ENCODE measurements around the gene CDS2. TPM values are rescaled to one million over a fixed set of nuclear protein-coding genes. Genes with fewer than 3 reads are reported as not detected.

Gene CDS2
- total and polyA plus RNA-seq, 2 of the 13 experiments (the other 11 are each of a cell fraction or from before 2014, with no cell fraction given): 81.3 to 153 TPM

DNA sequence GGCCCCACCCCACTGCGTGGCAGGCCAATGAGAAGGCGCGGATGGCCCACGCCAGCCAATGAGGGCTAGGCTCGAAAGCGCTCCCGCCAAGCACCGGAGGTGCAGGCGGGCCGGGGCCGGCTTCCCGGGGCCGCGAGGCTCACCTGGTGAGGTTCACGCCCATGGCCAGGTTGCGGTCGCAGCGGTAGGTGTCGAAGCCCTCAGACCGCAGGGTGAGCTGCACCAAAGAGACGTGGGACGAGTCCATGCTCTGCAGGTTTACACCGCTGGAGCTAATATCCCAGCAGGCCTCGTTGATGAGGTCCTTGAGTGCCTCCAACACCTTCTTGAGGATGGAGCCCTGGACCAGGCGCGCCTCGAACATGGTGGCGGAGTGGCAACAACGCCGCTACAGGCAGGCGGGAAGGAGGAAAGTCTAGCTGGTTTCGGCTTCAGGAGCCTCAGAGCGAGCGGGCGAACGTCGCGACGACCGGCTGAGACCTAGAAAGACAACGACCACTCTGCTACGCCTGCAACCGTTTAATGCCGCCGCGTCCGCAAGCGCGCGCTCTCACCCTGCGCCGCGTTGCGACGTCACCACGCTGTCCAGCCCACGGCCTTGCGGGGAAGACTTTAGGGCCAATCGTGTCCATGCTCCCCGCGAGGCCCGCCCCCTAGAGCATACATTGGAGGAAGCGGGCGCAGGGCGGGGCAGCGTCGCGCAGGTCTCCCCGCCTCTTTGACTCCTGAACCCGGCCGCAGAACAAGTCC lies 7.2 kb upstream of the CDS2 start, which contains the start of gene PCNA (continued):
- TF ChIP-seq FOXC1 (CRISPR knock-in tag; IDR thresholded peaks at IDR 0.05; ENCODE audit: borderline replicate concordance) (peak; percentile 99), NFKB2 (CRISPR knock-in tag; IDR thresholded peaks at IDR 0.05; ENCODE audit: borderline replicate concordance) (peak; percentile 98; the same call in 1 of the 2 replicates), NPAS2 (CRISPR knock-in tag; IDR thresholded peaks at IDR 0.05; ENCODE audit: borderline replicate concordance) (peak; percentile 86; the same call in 1 of the 2 replicates), MAFG (CRISPR knock-in tag; IDR thresholded peaks at IDR 0.05) (peak; percentile 39; the same call in 1 of the 2 replicates), TGIF2 (CRISPR knock-in tag; IDR thresholded peaks at IDR 0.05) (peak; percentile 89; the same call in 1 of the 2 replicates), ZFP37 (CRISPR knock-in tag; IDR thresholded peaks at IDR 0.05; ENCODE audit: borderline replicate concordance) (peak; percentile 34; the same call in 1 of the 2 replicates), ZFP62 (CRISPR knock-in tag; IDR thresholded peaks at IDR 0.05) (no peak; the same call in none of the 2 replicates), NCOA1 (CRISPR knock-in tag; IDR thresholded peaks at IDR 0.05) (peak; percentile 98), NR1H2 (CRISPR knock-in tag; IDR thresholded peaks at IDR 0.05; ENCODE audit: borderline replicate concordance, low read depth) (peak; percentile 99), SKI (IDR thresholded peaks at IDR 0.05; ENCODE audit: partially characterized antibody) (peak; percentile 33), ZBTB8A (CRISPR knock-in tag; IDR thresholded peaks at IDR 0.05; ENCODE audit: borderline replicate concordance, low read depth) (peak; percentile 95; the same call in 1 of the 2 replicates), TBX2 (CRISPR knock-in tag; IDR thresholded peaks at IDR 0.05; ENCODE audit: borderline replicate concordance) (peak; percentile 98), ZNF652 (CRISPR knock-in tag; IDR thresholded peaks at IDR 0.05; ENCODE audit: borderline replicate concordance, low read depth) (no peak), MTF2 (CRISPR knock-in tag; IDR thresholded peaks at IDR 0.05; ENCODE audit: borderline replicate concordance) (peak; percentile 97), SAFB2 (CRISPR knock-in tag; IDR thresholded peaks at IDR 0.05; ENCODE audit: borderline replicate concordance, low read depth) (peak; percentile 99; the same call in 1 of the 2 replicates), SMARCC2 (IDR thresholded peaks at IDR 0.05) (no peak), SMAD9 (CRISPR knock-in tag; IDR thresholded peaks at IDR 0.05) (peak; percentile 33; the same call in 1 of the 2 replicates), KLF6 (CRISPR knock-in tag; IDR thresholded peaks at IDR 0.05) (peak; percentile 96; the same call in 1 of the 2 replicates), ZNF816 (CRISPR knock-in tag; IDR thresholded peaks at IDR 0.05; ENCODE audit: borderline replicate concordance) (peak; percentile 93; the same call in 1 of the 2 replicates), NFATC3 (CRISPR knock-in tag; IDR thresholded peaks at IDR 0.05) (peak; percentile 75; the same call in 1 of the 2 replicates)
- TF ChIP-seq, protein P1, sequence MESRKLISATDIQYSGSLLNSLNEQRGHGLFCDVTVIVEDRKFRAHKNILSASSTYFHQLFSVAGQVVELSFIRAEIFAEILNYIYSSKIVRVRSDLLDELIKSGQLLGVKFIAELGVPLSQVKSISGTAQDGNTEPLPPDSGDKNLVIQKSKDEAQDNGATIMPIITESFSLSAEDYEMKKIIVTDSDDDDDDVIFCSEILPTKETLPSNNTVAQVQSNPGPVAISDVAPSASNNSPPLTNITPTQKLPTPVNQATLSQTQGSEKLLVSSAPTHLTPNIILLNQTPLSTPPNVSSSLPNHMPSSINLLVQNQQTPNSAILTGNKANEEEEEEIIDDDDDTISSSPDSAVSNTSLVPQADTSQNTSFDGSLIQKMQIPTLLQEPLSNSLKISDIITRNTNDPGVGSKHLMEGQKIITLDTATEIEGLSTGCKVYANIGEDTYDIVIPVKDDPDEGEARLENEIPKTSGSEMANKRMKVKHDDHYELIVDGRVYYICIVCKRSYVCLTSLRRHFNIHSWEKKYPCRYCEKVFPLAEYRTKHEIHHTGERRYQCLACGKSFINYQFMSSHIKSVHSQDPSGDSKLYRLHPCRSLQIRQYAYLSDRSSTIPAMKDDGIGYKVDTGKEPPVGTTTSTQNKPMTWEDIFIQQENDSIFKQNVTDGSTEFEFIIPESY (CRISPR knock-in tag; IDR thresholded peaks at IDR 0.05): peak; percentile 25; the same call in 1 of the 2 replicates
- TF ChIP-seq, protein P2, sequence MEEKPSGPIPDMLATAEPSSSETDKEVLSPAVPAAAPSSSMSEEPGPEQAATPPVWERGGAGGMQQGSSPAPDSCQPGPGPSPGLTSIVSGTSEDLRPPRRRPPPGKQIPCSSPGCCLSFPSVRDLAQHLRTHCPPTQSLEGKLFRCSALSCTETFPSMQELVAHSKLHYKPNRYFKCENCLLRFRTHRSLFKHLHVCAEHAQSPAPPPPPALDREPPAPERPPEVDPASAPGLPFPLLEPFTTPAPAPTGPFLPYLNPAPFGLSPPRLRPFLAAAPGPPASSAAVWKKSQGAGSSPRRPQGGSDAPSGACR (CRISPR knock-in tag; IDR thresholded peaks at IDR 0.05): peak; percentile 98
- TF ChIP-seq, protein P3, sequence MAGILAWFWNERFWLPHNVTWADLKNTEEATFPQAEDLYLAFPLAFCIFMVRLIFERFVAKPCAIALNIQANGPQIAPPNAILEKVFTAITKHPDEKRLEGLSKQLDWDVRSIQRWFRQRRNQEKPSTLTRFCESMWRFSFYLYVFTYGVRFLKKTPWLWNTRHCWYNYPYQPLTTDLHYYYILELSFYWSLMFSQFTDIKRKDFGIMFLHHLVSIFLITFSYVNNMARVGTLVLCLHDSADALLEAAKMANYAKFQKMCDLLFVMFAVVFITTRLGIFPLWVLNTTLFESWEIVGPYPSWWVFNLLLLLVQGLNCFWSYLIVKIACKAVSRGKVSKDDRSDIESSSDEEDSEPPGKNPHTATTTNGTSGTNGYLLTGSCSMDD (CRISPR knock-in tag; IDR thresholded peaks at IDR 0.05): no peak; the same call in 1 of the 2 replicates
- TF ChIP-seq, protein P4, sequence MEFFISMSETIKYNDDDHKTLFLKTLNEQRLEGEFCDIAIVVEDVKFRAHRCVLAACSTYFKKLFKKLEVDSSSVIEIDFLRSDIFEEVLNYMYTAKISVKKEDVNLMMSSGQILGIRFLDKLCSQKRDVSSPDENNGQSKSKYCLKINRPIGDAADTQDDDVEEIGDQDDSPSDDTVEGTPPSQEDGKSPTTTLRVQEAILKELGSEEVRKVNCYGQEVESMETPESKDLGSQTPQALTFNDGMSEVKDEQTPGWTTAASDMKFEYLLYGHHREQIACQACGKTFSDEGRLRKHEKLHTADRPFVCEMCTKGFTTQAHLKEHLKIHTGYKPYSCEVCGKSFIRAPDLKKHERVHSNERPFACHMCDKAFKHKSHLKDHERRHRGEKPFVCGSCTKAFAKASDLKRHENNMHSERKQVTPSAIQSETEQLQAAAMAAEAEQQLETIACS (CRISPR knock-in tag; IDR thresholded peaks at IDR 0.05): peak; percentile 74

Measured in HepG2 (cell line).